SJSA1 (cell line): ENCODE data around the gene CCBE1. TPM values are rescaled to one million over a fixed set of nuclear protein-coding genes. Genes with fewer than 3 reads are reported as not detected.
"Not testable (repeated sequence)": the region's sequence is repeated elsewhere in the genome, so short reads cannot be mapped to it uniquely, and the experiment has no call there.

ENCODE experiments used
- DNase-seq, 2 experiments: peaks; one replicate each; pipeline ENCODE4 v3.0.0-alpha.2; 2015 to 2020; ENCODE audit warnings: low spot score in 2 of 2, low read depth in 1 of 2
- H3K27ac ChIP-seq: fragments of 250-450 bp; sonication (Bioruptor Pico); 2 replicates; pipeline ENCODE4 v1.5.1; 2020; ENCODE audit warnings: mild to moderate bottlenecking, moderate library complexity
- H3K27me3 ChIP-seq: fragments of 250-450 bp; sonication (Bioruptor Pico); replicated peaks from 2 replicates; pipeline ENCODE4 v1.5.1; 2020; ENCODE audit warnings: mild to moderate bottlenecking, moderate library complexity
- H3K36me3 ChIP-seq: fragments of 250-450 bp; sonication (Bioruptor Pico); 2 replicates; pipeline ENCODE4 v1.5.1; 2020; ENCODE audit warnings: mild to moderate bottlenecking
- H3K4me1 ChIP-seq: fragments of 250-450 bp; sonication (Bioruptor Pico); replicated peaks from 2 replicates; pipeline ENCODE4 v1.6.1; 2021; ENCODE audit warnings: mild to moderate bottlenecking
- H3K4me3 ChIP-seq: fragments of 250-450 bp; sonication (Bioruptor Pico); 2 replicates; pipeline ENCODE4 v1.5.1; 2020; ENCODE audit warnings: mild to moderate bottlenecking
- H3K9me3 ChIP-seq: fragments of 250-450 bp; sonication (Bioruptor Pico); replicated peaks from 2 replicates; pipeline ENCODE4 v1.5.1; 2020; ENCODE audit warnings: mild to moderate bottlenecking
- total RNA-seq: library from RNA; depleted of rRNA; stranded (reverse); fragments of >200 nt; shearing (Covaris generic); gene quantifications from 2 replicates; pipeline ENCODE4 v1.2.3, GENCODE V29; 2014; rRNA removed

The CCBE1 gene
- total RNA-seq: 5.1 and 6.6 TPM in 2 replicates

- H3K9me3 ChIP-seq: peaks cover 3% of the 10 kb centered on the region
- DNase-seq: peak; percentile 77 to 85
- no peak within 1 kb of the TSS for H3K27ac ChIP-seq
- no peaks in the 10 kb centered on the region; the same call in 1 of the 2 replicates for H3K36me3 ChIP-seq
- H3K27me3 ChIP-seq: no peaks in the 10 kb centered on the region
- peaks cover 36% of the 10 kb centered on the region for H3K4me1 ChIP-seq
- peak within 1 kb of the TSS; percentile 63 for H3K4me3 ChIP-seq
Measured at GRCh38 chr18:59697236-59697932, at the start of gene CCBE1. Gene CCBE1, minus strand, starts transcription at chr18:59697423.

GRCh38 chr18:59744271-59744721 is 47.1 kb upstream of the CCBE1 start:
- Histone ChIP-seq H3K4me3 (no peak overlapping the region), H3K27ac (peak overlapping the region; percentile 82), H3K27me3 (no peaks in the 10 kb centered on the region)

GRCh38 chr18:59743566-59743965 is 46.3 kb upstream of the CCBE1 start:
- H3K9me3 ChIP-seq: peaks cover 3% of the 10 kb centered on the region; the same call in 1 of the 2 replicates

More at GRCh38 chr18:59744271-59744721, 47.1 kb upstream of the CCBE1 start:
- Histone ChIP-seq H3K9me3 (peaks cover 3% of the 10 kb centered on the region; the same call in 1 of the 2 replicates), H3K36me3 (no peaks in the 10 kb centered on the region), H3K4me1 (peaks cover 48% of the 10 kb centered on the region)
- peak; percentile 59 to 72 for DNase-seq

GRCh38 chr18:59742325-59743111 is 45.3 kb upstream of the CCBE1 start:
- Histone ChIP-seq H3K9me3 (peaks cover 3% of the 10 kb centered on the region; the same call in 1 of the 2 replicates), H3K4me3 (no peak overlapping the region), H3K36me3 (no peaks in the 10 kb centered on the region), H3K27me3 (no peaks in the 10 kb centered on the region), H3K4me1 (peaks cover 33% of the 10 kb centered on the region), H3K27ac (no peak overlapping the region)
- DNase-seq: no peak

More at GRCh38 chr18:59743566-59743965, 46.3 kb upstream of the CCBE1 start:
- peaks cover 41% of the 10 kb centered on the region for H3K4me1 ChIP-seq
- no peaks in the 10 kb centered on the region for H3K27me3 ChIP-seq
- peak overlapping the region; percentile 82 for H3K27ac ChIP-seq
- H3K36me3 ChIP-seq: no peaks in the 10 kb centered on the region
- H3K4me3 ChIP-seq: no peak overlapping the region
- no peak for DNase-seq

- Histone ChIP-seq H3K4me3 (no peak overlapping the region), H3K27me3 (no peaks in the 10 kb centered on the region), H3K9me3 (no peaks in the 10 kb centered on the region), H3K36me3 (no peaks in the 10 kb centered on the region), H3K4me1 (peaks cover 26% of the 10 kb centered on the region), H3K27ac (no peak overlapping the region)
- DNase-seq: no peak
Measured at GRCh38 chr18:59740141-59740540, 42.9 kb upstream of the CCBE1 start.

GRCh38 chr18:59737776-59738300 is 40.6 kb upstream of the CCBE1 start:
- Histone ChIP-seq H3K9me3 (no peaks in the 10 kb centered on the region), H3K27ac (no peak overlapping the region), H3K36me3 (no peaks in the 10 kb centered on the region), H3K4me3 (no peak overlapping the region), H3K4me1 (peaks cover 3% of the 10 kb centered on the region), H3K27me3 (no peaks in the 10 kb centered on the region)
- no peak for DNase-seq

- not testable (repeated sequence) for H3K4me3 ChIP-seq
Measured at GRCh38 chr18:59737335-59737734, 40.1 kb upstream of the CCBE1 start.

GRCh38 chr18:59736061-59736460 is 38.8 kb upstream of the CCBE1 start:
- Histone ChIP-seq H3K4me3 (no peak overlapping the region), H3K36me3 (no peaks in the 10 kb centered on the region), H3K27ac (no peak overlapping the region), H3K9me3 (no peaks in the 10 kb centered on the region), H3K27me3 (no peaks in the 10 kb centered on the region), H3K4me1 (no peaks in the 10 kb centered on the region)
- no peak for DNase-seq

More at GRCh38 chr18:59737335-59737734, 40.1 kb upstream of the CCBE1 start:
- not testable (repeated sequence) for H3K9me3 ChIP-seq, H3K36me3 ChIP-seq, H3K4me1 ChIP-seq, H3K27ac ChIP-seq, H3K27me3 ChIP-seq, DNase-seq

GRCh38 chr18:59735269-59735860 is 38.1 kb upstream of the CCBE1 start:
- no peak for DNase-seq
- Histone ChIP-seq H3K27ac (no peak overlapping the region), H3K4me1 (no peaks in the 10 kb centered on the region), H3K4me3 (no peak overlapping the region), H3K36me3 (no peaks in the 10 kb centered on the region), H3K9me3 (0 out of 2 replicates have a peak, but pooled peaks cover 5% of the 10 kb centered on the region), H3K27me3 (no peaks in the 10 kb centered on the region)

- Histone ChIP-seq H3K4me1 (no peaks in the 10 kb centered on the region), H3K9me3 (0 out of 2 replicates have a peak, but pooled peaks cover 5% of the 10 kb centered on the region), H3K4me3 (no peak overlapping the region), H3K27ac (no peak overlapping the region), H3K27me3 (no peaks in the 10 kb centered on the region), H3K36me3 (no peaks in the 10 kb centered on the region)
- no peak for DNase-seq
Measured at GRCh38 chr18:59733421-59733820, 36.2 kb upstream of the CCBE1 start.

- H3K27ac ChIP-seq: no peak overlapping the region
Measured at GRCh38 chr18:59730896-59731295, 33.7 kb upstream of the CCBE1 start.

GRCh38 chr18:59729781-59730180 is 32.6 kb upstream of the CCBE1 start:
- no peak overlapping the region for H3K27ac ChIP-seq
- H3K36me3 ChIP-seq: no peaks in the 10 kb centered on the region
- peaks cover 7% of the 10 kb centered on the region for H3K4me1 ChIP-seq
- 0 out of 2 replicates have a peak, but pooled peaks cover 5% of the 10 kb centered on the region for H3K9me3 ChIP-seq
- no peaks in the 10 kb centered on the region for H3K27me3 ChIP-seq
- DNase-seq: no peak
- H3K4me3 ChIP-seq: no peak overlapping the region

More at GRCh38 chr18:59730896-59731295, 33.7 kb upstream of the CCBE1 start:
- H3K9me3 ChIP-seq: 0 out of 2 replicates have a peak, but pooled peaks cover 5% of the 10 kb centered on the region
- H3K36me3 ChIP-seq: no peaks in the 10 kb centered on the region
- H3K27me3 ChIP-seq: no peaks in the 10 kb centered on the region
- no peaks in the 10 kb centered on the region for H3K4me1 ChIP-seq
- H3K4me3 ChIP-seq: no peak overlapping the region
- DNase-seq: no peak

- Histone ChIP-seq H3K9me3 (0 out of 2 replicates have a peak, but pooled peaks cover 5% of the 10 kb centered on the region), H3K27me3 (no peaks in the 10 kb centered on the region), H3K36me3 (no peaks in the 10 kb centered on the region), H3K4me3 (no peak overlapping the region), H3K4me1 (peaks cover 9% of the 10 kb centered on the region), H3K27ac (no peak overlapping the region)
- no peak for DNase-seq
Measured at GRCh38 chr18:59728816-59729215, 31.6 kb upstream of the CCBE1 start.
